Right renal pelvis (tissue), 4 donors: ENCODE measurements around the gene CABLES1. TPM values are rescaled to one million over a fixed set of nuclear protein-coding genes. Genes with fewer than 3 reads are reported as not detected.
"Not testable (repeated sequence)": the region's sequence is repeated elsewhere in the genome, so short reads cannot be mapped to it uniquely, and the experiment has no call there.

Experiments
- DNase-seq, 4 donors: peaks; one replicate each; pipeline ENCODE4 v3.0.0-alpha.2; 2013; ENCODE audit warnings: low read depth in 4 of 4, low spot score in 3 of 4, missing footprints in 1 of 4
- polyA plus RNA-seq, 4 donors: library from polyadenylated mRNA; unstranded; fragments of 120-200 nt; gene quantifications; one replicate each; pipeline ENCODE4 v1.2.1, GENCODE V29; 2013; ENCODE audit not compliant: insufficient read length in 4 of 4

The CABLES1 gene
- polyA plus RNA-seq, 4 donors: 24.0 to 27.9 (median 25.8) TPM

GRCh38 chr18:23258566-23259469 is 123.5 kb downstream of the CABLES1 start:
- no peak for DNase-seq

GRCh38 chr18:23259701-23260681 is 124.7 kb downstream of the CABLES1 start:
- peak; percentile 37 to 67 (median 52) for DNase-seq

- DNase-seq: no peak
These were observed 125.8 kb downstream of the CABLES1 start for GRCh38 chr18:23260926-23261590.

GRCh38 chr18:23263551-23264235 is 128.4 kb downstream of the CABLES1 start:
- no peak for DNase-seq

GRCh38 chr18:23265682-23266399 is 130.6 kb downstream of the CABLES1 start:
- DNase-seq: no peak

- DNase-seq: no peak
These were observed 131.6 kb downstream of the CABLES1 start for GRCh38 chr18:23266717-23267446.

GRCh38 chr18:23267447-23267776 is 132.1 kb downstream of the CABLES1 start:
- DNase-seq: no peak

- DNase-seq: no peak
These were observed 133.4 kb downstream of the CABLES1 start for GRCh38 chr18:23268641-23269040.

GRCh38 chr18:23269068-23269467 is 133.8 kb downstream of the CABLES1 start:
- DNase-seq: not testable (repeated sequence)

- DNase-seq: no peak
These were observed 134.6 kb downstream of the CABLES1 start for GRCh38 chr18:23269928-23270327.

GRCh38 chr18:23270986-23271680 is 135.8 kb downstream of the CABLES1 start:
- no peak for DNase-seq

- no peak for DNase-seq
These were observed 137.4 kb downstream of the CABLES1 start for GRCh38 chr18:23272498-23273232.

- DNase-seq: no peak
These were observed 138.2 kb downstream of the CABLES1 start for GRCh38 chr18:23273443-23273966.

- no peak for DNase-seq
These were observed 139.6 kb downstream of the CABLES1 start for GRCh38 chr18:23274638-23275482.

- no peak for DNase-seq
These were observed 141.2 kb downstream of the CABLES1 start for GRCh38 chr18:23276451-23276850.

GRCh38 chr18:23277399-23277798 is 142.1 kb downstream of the CABLES1 start:
- DNase-seq: no peak
